GM19351 (cell line): ENCODE measurements around the gene GAS7.
A peak's percentile ranks its signal among the peaks of the same experiment; 100 is the strongest.
"Not testable (repeated sequence)": the region's sequence is repeated elsewhere in the genome, so short reads cannot be mapped to it uniquely, and the experiment has no call there.

ENCODE experiments used
- ATAC-seq: cut with Tn5 transposase; IDR thresholded peaks from one replicate; pipeline ENCODE4 v1.9.1; 2021; ENCODE audit warnings: mild to moderate bottlenecking, moderate library complexity; ENCODE audit not compliant: unreplicated experiment

Gene GAS7

DNA sequence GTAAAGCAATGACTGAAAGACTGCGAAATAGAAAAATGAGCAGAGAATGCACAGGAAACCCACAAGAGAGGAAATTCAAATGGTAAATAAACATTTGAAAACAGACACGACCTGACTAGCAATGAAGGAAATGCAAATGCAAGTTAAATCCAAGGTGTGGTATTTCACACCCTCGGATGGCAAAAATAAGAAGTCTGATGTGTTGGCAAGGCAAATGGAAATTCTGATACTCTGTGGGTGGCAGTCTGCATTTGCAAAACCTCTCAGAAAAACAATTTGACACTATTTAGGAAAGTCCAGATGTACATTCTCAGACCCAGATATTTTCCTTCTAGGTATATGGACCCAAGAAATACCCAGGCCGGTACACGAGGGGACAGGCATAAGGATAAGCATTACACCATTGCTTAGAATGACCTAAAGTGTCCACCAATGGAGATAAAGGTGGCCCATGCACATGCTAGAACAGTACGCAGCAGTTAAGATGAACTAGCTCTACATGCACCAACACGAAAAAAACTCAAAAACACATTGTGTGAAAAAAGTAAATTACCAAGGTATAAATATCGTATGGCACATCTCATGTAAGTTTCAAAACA lies 116.7 kb downstream of the GAS7 start:
- ATAC-seq = no peak

GRCh38 chr17:10077561-10078299 lies 120.7 kb downstream of the GAS7 start:
- ATAC-seq = no peak

- no peak for ATAC-seq
Measured at GRCh38 chr17:10075919-10076318, 122.5 kb downstream of the GAS7 start.

DNA sequence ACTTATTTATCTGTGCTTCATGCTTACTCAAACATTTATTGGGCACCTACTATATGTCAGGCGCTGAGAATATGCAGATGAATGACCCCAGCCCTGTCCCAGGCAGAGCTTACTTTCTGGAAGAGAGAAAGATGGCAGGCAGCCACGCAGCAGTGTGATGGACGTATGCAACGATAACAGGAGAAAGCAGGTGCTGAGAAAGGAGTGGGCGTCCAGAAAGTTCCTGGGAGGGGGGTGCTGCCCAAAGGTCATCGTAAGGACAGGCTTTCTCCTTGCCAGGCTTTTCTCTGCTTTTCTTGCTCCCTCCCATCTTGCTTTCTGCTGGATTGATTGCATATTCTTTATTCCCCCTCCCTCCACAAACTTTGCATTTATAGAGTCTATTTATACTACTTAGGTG lies 124.5 kb downstream of the GAS7 start:
- ATAC-seq = no peak

- no peak for ATAC-seq
Measured at GRCh38 chr17:10072556-10073425, 125.6 kb downstream of the GAS7 start.

DNA sequence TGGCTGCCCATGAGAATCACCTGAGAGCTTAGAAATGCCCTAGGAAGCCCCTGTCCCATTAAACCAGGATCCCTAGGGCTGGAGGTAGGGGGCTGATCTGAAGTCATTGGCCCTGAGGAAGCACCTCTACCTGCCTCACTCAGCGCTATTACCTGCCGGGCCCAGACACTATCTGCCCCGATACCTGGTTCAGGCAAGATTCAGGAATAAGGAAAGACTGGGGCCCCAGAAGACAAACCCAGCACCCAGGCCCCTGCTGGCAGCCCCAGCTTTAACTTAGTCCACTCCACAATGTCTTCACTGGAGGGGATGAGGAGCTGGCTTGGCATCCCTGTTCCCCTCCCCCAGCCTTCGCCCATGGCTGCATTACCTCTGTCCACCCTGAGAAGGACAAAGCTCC lies 126.3 kb downstream of the GAS7 start:
- ATAC-seq = no peak

DNA sequence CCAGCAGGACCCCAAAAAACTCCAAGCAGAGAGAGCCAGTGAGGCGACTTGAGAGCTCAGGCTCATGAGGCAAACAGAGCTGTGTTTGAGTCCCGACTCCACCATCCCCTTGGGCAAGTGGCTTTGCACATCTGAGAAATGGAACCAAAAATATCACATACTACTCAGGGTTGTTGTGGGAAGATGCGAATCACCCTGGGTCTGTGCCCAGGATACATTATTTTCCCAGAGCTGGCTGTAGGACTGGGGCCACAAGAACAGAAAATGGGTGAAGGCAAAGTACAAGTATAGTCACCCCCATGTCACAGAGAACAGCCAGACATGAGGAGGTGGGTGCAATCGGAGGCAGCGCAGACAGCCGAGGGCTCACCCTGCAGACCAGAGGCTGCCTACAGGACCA lies 127.3 kb downstream of the GAS7 start:
- no peak for ATAC-seq

DNA sequence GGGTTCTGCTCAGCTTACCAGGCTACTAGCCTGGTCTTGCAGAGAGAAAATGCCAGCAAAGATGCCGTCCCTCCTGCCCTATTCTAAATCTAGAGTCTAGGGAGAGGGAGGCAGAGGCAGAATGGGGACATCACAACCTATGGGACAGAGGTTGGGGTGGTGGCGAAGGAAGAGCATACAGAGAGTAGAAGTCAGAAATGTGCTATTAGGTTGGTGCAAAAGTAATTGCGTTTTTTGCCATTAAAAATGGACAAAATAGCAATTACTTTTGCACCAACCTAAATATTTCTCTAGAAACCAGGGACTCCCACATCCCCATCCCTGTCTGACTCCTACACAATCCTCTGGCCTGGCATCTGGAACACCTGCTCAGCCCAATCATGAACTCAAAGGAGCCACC lies 127.7 kb downstream of the GAS7 start:
- ATAC-seq = no peak

- no peak for ATAC-seq
Measured at GRCh38 chr17:10069301-10069700, 129.1 kb downstream of the GAS7 start.

- no peak for ATAC-seq
Measured at GRCh38 chr17:10067446-10068143, 130.8 kb downstream of the GAS7 start.

DNA sequence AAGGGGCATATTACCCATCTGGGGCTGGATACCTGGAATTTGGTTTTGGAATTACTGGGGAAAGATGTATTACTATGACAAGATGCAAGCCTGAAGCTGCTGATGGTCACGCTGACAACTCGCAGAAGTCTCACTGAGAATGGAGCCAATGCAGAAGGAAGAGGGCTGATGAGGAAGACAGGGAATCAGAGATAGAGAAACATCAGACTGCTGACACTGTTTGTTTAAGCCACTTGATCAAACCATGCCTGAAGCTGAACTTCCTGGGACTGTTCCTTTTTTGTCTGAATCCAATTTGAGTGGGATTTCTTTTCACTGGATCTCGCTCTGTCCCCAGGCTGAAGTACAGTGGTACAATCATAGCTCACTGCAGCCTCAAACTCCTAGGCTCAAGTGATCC lies 133.9 kb downstream of the GAS7 start:
- ATAC-seq = no peak

- ATAC-seq = no peak
Measured at GRCh38 chr17:10063730-10064241, 134.6 kb downstream of the GAS7 start.

DNA sequence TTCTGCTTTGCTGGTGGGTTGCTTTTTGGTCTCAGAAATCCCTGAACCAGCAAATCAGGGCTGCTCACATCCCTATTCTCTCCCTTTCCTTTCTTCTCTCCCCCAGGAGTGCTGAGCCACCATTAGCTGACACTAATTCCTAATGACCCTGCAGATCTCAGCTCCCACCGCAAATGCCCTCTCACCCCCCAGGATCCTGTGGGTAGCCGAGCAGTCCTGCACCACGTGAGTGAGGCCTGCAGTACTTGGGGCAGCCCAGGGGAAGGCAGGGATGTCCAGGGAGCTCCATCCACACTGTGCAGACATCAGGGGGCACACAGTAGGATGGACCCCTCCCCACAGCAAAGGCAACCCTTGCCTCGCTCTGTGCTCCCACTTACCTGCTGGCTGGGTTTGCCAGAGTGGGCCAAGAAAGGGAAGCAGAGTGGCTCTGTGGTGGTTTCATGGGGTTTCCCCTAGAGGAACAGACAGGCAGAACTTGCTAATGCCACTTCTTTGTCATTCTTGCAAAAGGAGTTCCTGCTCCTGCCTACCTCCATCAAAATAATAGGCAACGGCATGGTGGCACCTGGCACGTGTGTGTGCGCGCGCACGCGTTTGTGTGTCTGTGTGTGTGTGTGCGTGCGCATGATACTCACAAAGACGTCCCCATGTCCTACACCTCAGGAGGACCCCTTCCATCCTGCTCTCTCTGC lies 135.6 kb downstream of the GAS7 start:
- ATAC-seq = no peak

DNA sequence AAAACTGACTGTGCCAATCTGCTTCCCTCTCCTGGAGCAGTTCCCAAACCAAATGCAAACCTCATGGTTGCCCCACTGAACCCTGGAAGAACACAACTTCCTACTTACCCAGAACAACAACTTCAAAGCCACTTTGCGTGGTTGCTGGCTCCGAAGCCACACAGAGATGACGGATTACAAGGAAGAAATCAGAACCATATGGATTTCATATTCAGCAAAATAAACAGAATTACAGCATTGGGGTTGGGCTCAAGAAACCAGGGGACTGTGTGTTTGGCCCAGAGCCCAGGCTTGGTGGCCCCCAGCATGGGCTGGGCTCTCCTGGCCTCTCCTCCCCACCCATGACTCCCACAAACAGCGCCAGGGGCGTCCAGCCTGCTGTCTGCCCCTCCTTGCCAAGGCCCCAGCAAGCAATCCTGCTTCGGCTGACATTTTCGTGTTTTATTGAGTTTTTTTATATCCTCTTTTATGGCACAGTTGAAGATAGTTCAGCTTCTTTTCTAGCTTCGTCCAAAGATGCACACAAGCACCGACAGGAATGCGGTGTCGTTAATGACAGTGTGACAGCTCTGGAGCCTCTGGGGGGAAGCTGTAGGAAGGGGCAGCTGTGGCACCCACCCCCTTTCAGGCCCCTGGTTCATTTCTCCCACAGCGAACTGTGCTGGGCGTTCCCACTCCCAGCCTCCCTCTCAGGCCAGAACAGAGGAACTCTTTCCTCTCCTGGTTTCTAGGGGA lies 137.1 kb downstream of the GAS7 start:
- ATAC-seq = no peak

GRCh38 chr17:10060526-10060925 lies 137.9 kb downstream of the GAS7 start:
- ATAC-seq = no peak

DNA sequence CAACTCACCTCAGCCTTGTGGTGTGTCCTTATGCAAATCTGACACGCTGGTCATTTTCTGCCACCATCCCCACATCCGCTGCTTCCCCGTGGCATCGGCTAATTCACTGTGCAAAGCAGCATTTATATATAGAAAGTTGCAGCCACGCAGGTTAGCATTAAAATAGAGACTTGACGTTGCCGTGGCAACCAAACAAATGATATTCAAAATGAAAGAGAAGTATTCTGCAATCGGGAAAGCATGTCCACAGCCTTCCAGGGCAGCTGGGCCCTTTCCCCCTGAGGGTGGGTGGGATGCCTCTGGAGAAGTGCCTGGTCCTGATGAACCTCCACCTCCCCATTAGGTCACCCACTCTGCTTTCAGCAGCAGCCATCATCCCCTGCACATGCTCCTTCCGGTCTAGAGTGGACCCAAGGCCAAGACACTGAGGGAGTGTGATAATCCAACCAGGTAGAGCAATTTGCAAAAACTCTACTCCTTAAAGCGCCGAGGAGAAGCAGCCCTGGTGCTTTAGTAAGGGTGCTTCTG lies 138.7 kb downstream of the GAS7 start:
- ATAC-seq = peak; percentile 87

DNA sequence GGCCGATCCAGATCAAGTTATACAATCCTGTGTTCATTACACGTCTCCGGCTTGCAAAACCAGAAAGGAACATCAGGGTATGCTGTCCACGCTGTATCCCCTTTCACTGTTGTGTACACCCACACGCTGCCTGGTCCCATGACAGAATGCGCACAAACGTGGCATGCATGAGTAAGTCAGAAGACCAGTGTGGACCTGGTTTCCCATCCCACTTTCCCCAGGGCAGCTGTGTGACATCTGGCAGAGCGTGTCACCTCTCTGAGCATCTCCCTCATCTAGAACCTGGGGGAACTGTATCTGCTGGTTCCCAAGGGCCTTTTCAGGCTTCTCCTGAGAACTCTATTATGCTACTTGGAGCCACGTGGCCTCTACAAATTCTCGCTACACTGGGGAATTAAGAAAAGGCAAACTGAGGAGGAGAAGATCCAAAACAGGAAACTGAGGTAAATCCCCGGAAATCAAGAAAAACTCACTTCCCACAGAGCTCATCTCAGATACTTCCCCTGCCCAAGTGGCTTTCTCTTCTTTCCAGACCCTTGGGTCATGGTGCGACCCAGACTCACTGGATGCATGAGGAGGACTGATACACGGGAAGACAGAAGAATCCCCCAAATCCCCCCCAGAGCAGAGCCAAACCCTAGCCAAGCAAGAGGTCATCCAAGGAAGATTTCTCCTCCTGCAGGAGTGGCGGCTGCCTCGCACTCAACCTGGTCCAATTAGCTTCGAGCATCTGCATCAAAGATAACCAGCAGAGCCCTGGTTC lies 139.3 kb downstream of the GAS7 start:
- peak; percentile 3 for ATAC-seq

GRCh38 chr17:10057466-10057865 lies 140.9 kb downstream of the GAS7 start:
- not testable (repeated sequence) for ATAC-seq
